GM21723 (cell line): ENCODE data around the gene PITPNM2.

Experiments
- ATAC-seq: cut with Tn5 transposase; IDR thresholded peaks from one replicate; pipeline ENCODE4 v1.9.1; 2021; ENCODE audit warnings: mild to moderate bottlenecking, moderate library complexity; ENCODE audit not compliant: unreplicated experiment

Gene PITPNM2

GRCh38 chr12:123150744-123151456 lies at the start of gene PITPNM2:
TSS of gene PITPNM2 (minus strand) at chr12:123151090. CDS start at chr12:123034590, 116,500 bp downstream.
- ATAC-seq, result peak; percentile 75

DNA sequence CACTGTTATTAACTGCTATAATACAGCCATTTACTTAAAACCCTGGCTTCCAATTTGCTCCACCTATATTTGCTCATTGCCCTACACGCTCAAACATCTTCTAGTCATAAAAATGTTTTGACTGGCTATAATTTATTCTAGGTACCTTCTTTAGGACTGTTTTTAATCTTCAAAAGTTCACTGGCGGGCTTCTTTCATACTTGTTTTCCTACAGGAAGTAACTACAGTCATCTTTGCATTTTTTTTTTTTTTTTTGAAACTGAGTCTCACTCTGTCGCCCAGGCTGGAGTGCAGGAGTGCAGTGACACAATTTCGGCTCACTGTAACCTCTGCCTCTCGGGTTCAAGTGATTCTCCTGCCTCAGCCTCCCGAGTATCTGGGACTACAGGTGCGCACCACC lies 49.5 kb upstream of the PITPNM2 start:
- ATAC-seq, result no peak

DNA sequence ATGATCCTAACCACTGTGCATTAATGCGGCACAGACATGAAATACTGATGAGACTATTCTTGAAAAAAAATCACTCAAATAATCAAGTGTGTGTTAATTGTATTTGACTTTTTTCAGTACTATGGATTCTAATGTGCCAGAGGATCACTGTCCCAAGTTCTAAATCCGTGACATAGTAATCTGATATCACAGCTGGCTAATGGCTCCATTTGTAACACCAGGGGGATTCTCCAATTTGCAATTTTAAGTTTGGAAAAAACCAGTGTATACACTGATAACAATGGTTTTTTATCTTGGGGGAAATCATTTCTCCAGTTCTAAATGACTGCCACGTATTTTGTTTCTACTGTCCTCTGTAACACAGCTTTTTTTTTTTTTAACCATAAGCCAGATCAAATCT lies 49.0 kb upstream of the PITPNM2 start:
- ATAC-seq, result no peak

DNA sequence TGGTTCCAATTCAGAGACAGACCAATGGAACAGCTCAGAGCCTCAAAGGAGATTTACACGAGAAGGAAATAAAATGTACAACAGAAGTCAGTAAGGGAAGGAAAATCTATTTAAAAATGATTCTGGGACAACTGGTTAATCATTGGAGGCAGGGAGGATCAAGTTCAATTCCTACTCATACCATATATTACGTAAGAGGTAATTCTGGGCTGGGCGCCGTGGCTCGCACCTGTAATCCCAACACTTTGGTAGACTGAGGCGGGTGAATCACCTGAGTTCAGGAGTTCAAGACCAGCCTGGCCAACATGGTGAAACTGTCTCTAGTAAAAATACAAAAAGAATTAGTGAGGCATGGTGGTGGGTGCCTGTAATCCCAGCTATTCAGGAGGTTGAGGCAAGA lies 36.7 kb upstream of the PITPNM2 start:
- ATAC-seq, result no peak

GRCh38 chr12:123180171-123180570 lies 29.3 kb upstream of the PITPNM2 start:
- no peak for ATAC-seq

GRCh38 chr12:123171967-123172366 lies 21.1 kb upstream of the PITPNM2 start:
- no peak for ATAC-seq

DNA sequence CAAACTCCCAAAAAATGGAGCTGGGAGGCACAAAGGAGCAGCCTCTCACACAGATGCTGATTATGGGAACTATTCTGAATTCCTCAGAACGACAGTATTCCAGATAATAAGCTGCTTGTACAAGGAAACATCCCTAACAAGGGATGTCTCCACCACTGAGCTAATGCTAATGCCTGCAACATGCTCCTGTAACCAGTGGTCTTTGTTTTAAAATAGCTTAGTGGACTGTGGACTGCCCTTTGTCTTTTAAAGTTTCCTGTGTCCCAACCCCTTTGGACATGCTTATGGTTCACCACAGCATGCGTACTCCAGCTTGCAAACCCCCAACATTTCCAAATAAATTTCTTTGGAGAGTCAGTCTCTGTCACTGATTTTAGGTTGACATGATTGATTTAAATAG lies 16.4 kb upstream of the PITPNM2 start:
- no peak for ATAC-seq

GRCh38 chr12:123165537-123165936 lies 14.6 kb upstream of the PITPNM2 start:
- no peak for ATAC-seq

GRCh38 chr12:123164710-123165261 lies 13.9 kb upstream of the PITPNM2 start:
- ATAC-seq, result no peak

DNA sequence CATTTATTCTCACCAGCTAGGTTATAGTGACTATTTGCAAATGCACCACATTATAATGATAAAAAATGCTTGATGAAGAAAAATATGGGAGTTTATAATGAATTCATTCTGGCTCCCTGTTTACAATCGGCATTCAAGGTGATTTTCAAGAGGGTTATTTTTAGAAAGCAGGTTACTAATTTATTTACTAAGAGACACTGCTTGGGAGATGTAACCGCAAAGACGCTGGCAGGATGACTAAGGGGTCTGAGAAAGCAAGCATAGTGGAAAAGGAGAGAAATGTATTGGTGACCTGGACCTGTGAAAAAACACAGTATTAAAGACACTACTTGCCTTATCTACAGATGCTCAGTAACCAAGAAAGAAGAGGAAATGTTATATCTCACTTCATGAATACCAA lies 13.3 kb upstream of the PITPNM2 start:
- ATAC-seq, result no peak

- ATAC-seq, result no peak
Observed at GRCh38 chr12:123163227-123163626, 12.3 kb upstream of the PITPNM2 start.

DNA sequence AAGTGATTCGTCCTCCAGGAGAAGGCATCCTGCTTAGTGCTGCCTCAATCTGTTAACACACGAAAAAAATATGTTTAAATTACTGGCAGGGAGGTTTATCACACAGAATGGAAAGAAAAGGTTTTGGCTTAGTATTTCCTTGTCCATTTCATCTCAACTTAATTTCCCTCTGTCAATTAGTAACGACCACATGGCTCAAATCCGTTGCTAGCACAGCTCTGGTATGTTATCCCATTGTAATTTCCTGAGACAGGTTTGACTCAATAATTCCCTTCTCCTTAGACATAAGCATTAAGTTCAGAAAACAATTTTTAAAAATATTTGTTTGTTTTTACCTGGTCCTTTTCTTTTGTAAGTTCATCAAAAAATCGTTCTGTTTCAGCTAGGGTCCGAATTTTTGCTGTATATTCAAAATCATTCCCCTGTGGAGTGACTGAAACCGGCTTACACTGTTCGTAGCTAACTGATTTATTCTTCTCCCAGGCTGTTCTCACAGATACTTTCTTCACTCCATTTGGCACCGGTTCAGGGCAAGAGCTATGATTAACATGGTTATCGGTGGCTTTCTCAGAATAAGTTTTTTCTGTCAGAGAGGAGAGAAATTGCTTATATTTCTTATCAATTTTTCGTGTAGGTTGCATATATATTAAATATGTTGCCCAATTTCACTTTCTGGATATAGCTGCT lies 10.1 kb upstream of the PITPNM2 start:
- no peak for ATAC-seq

- no peak for ATAC-seq
Observed at GRCh38 chr12:123153906-123154305, 3.0 kb upstream of the PITPNM2 start.

DNA sequence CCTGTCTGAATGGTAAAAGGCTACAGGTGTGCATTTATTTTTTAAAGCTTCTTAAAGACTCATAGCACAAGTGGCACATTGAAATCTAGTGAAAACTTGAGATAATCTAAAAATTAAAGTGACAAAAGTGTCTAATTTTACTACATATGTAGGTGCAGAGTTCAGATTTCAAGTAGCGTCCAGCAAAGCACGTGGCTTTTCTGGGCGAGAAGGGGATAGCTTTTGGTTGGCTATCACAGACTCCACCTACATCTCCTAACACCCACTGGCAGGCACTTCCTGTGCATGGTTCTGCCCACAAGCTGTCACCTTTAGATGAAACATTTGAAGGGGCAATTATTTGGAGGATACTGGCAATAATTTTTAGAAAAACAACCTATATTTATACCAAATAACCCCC lies 1.9 kb upstream of the PITPNM2 start:
- ATAC-seq, result no peak

GRCh38 chr12:123151457-123152454 lies 866 bp upstream of the PITPNM2 start:
- no peak for ATAC-seq

- ATAC-seq, result peak; percentile 16
Observed at GRCh38 chr12:123150275-123150743, 581 bp downstream of the PITPNM2 start.

DNA sequence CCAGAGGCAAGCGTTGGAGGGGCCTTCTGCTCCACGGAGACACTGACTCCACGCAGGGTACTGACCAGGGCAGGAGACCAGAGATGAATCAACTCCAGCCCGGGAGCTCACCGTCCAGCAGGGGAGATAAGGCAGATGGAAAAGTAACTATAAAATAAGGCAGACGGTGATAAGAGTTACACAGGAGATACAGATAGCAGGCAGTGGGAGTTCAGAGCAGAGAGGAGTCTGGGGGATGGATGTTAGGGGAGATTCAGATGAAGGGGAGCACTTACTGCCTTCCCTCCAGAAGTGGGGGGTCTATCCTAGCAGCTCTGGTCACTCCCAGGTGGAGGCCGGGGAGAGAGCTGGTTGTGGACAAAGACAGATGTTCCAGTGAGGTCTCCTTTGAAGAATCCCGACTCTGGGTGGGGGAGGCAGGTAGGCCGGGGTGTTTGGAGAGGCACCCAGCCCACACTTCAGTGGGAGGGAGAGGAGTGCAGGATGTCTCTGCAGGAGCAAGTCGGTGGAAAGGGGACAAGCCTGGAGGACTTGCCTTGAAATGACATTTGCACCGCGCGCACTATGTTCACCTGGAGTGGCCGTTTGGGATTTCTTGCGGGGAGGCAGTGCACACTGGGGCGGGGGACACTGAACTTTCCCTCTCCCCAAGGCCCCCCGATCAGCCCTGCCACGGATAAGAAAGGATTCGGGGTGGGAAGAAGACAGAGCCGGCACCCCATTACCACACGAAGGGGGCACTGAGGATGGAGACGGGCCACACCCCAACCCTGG lies 1.2 kb downstream of the PITPNM2 start:
- no peak for ATAC-seq

DNA sequence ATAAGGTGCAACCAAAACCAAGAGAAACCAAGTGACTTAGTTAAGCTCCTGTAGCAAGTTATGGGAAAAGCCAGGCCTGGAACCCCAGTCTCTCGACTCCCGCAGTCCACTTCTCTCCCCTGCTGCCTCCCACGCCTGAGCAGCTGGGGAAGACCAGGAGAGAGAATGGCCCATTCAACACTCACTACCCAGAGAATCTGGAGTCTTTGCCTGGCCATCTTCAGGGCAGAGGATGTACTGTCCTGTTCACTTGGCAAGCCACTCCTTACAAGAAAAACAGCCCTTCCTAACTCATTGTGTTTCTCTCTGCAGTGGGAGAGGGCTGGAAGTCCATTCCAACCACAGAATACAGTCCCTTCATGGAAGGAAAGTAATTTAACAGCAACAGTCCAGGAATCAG lies 1.8 kb downstream of the PITPNM2 start:
- no peak for ATAC-seq

DNA sequence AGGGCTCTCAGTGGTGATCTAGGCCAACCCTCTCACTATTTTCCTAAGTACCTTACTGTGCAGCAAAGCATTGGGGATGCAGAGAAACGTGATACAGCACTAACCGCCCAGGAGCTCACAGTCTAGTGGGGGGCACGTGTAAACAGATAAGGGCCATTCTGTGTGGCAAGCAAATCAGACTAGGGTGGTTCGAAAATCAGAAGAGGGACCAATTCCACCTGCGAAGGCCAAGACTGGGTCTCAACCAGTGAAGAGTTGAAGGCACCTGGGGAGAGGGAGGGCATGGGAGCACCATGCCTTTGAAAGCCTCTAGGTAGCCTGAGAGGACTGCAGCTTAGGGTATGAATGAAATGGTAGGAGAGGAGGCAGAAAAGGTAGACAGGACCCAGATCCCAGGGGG lies 2.2 kb downstream of the PITPNM2 start:
- ATAC-seq, result no peak

GRCh38 chr12:123148223-123148622 lies 2.7 kb downstream of the PITPNM2 start:
- no peak for ATAC-seq
